Measurements from ENCODE around the gene CMC4. TPM values are rescaled to one million over a fixed set of nuclear protein-coding genes. Genes with fewer than 3 reads are reported as not detected.

The CMC4 gene
- total RNA-seq, 1 donor from 2014 or later = 13.5 TPM

Other genes starting within 250 kb of the CMC4 start
- not detected for gene SMIM9, start 236.5 kb downstream of the CMC4 start, total RNA-seq (ENCODE audit: insufficient read depth, low replicate concordance)
- gene F8A1, start 184.8 kb downstream of the CMC4 start, total RNA-seq (ENCODE audit: insufficient read depth, low replicate concordance) = 0.96 TPM
- gene F8, start 48.4 kb downstream of the CMC4 start, total RNA-seq (ENCODE audit: insufficient read depth, low replicate concordance) = 1.4 TPM
- gene FUNDC2, start 44.3 kb downstream of the CMC4 start, total RNA-seq (ENCODE audit: insufficient read depth, low replicate concordance) = 77.0 TPM
- gene MTCP1, start within 50 bp of the CMC4 start, total RNA-seq (ENCODE audit: insufficient read depth, low replicate concordance) = 32.5 TPM
- gene BRCC3, start 372 bp upstream of the CMC4 start, total RNA-seq (ENCODE audit: insufficient read depth, low replicate concordance) = 11.1 TPM
- 71.5 TPM for gene VBP1, start 145.3 kb upstream of the CMC4 start, total RNA-seq (ENCODE audit: insufficient read depth, low replicate concordance)
- 7.7 TPM for gene RAB39B, start 193.4 kb upstream of the CMC4 start, total RNA-seq (ENCODE audit: insufficient read depth, low replicate concordance)